A673 (cell line): ENCODE results near the gene CRELD2. TPM values are rescaled to one million over a fixed set of nuclear protein-coding genes. Genes with fewer than 3 reads are reported as not detected.
A peak's percentile ranks its signal among the peaks of the same experiment; 100 is the strongest.

Experiments
- BruUV-seq: library from RNA; stranded (reverse); fragments of 400-500 nt; replicated peaks from 2 replicates; lab custom pipeline; 2021; lab: Mats Ljungman, UMichigan
- CTCF ChIA-PET: fragments of 300-600 bp; sonication (Branson Sonifier 250); formaldehyde crosslinking; loops from one replicate; lab custom pipeline; 2022; ENCODE audit warnings: antibody characterized with exemption; lab: Charles Lee
- POLR2A ChIA-PET: fragments of 300-600 bp; sonication (Branson Sonifier 250); formaldehyde crosslinking; loops from one replicate; lab custom pipeline; 2022; ENCODE audit warnings: antibody characterized with exemption; ENCODE audit not compliant: low non-redundant PET; lab: Charles Lee
- DNase-seq: peaks from one replicate; pipeline ENCODE4 v3.0.0-alpha.2; 2015; ENCODE audit warnings: low spot score
- H3K27ac ChIP-seq: fragments of 200-600 bp; sonication (generic); 2 replicates; pipeline ENCODE4 v1.5.1; 2016; ENCODE audit warnings: mixed run types, low read depth, mild to moderate bottlenecking, mixed read lengths, antibody characterized with exemption, low read length; ENCODE audit not compliant: poor library complexity, severe bottlenecking
- H3K27me3 ChIP-seq: fragments of 200-600 bp; sonication (generic); replicated peaks from 2 replicates; pipeline ENCODE4 v1.6.1; 2017; ENCODE audit warnings: mixed run types, low read depth, mild to moderate bottlenecking, mixed read lengths, antibody characterized with exemption, low read length; ENCODE audit not compliant: insufficient read depth, poor library complexity
- H3K36me3 ChIP-seq: fragments of 200-600 bp; sonication (generic); 2 replicates; pipeline ENCODE4 v1.6.1; 2016; ENCODE audit warnings: mixed run types, mild to moderate bottlenecking, mixed read lengths, antibody characterized with exemption, low read length; ENCODE audit not compliant: insufficient read depth, poor library complexity, severe bottlenecking
- H3K4me1 ChIP-seq: fragments of 200-600 bp; sonication (generic); 2 replicates; pipeline ENCODE4 v1.6.1; 2017; ENCODE audit warnings: mixed run types, mild to moderate bottlenecking, mixed read lengths, antibody characterized with exemption, low read length; ENCODE audit not compliant: insufficient read depth, poor library complexity, severe bottlenecking
- H3K4me3 ChIP-seq: fragments of 200-600 bp; sonication (generic); 2 replicates; pipeline ENCODE4 v1.5.1; 2016; ENCODE audit warnings: low read depth, mixed run types, mild to moderate bottlenecking, mixed read lengths, low read length; ENCODE audit not compliant: poor library complexity, severe bottlenecking
- H3K9me3 ChIP-seq: fragments of 200-600 bp; sonication (generic); 2 replicates; pipeline ENCODE4 v1.6.1; 2016; ENCODE audit warnings: mixed run types, low read depth, mild to moderate bottlenecking, mixed read lengths, antibody characterized with exemption, low read length; ENCODE audit not compliant: poor library complexity, severe bottlenecking
- CTCF ChIP-seq: fragments of 300-800, 200-600 bp; sonication (generic); conservative IDR thresholded peaks from 2 replicates; pipeline ENCODE4 v1.5.1; 2017; ENCODE audit warnings: low read depth, mild to moderate bottlenecking, antibody characterized with exemption, low read length, moderate library complexity, mixed read lengths
- EZH2 ChIP-seq: fragments of 200-600 bp; sonication (generic); IDR thresholded peaks from 2 replicates; pipeline ENCODE4 v1.6.1; 2017; ENCODE audit warnings: borderline replicate concordance, low read depth, mild to moderate bottlenecking, mixed read lengths, antibody characterized with exemption, low read length; ENCODE audit not compliant: poor library complexity, severe bottlenecking
- intact Hi-C: fragments of 100-400 bp; cut with micrococcal nuclease; formaldehyde crosslinking; loops from one replicate; pipeline ENCODE4 v1.10.0; 2022; ENCODE audit not compliant: unreplicated experiment
- total RNA-seq: library from RNA; stranded (reverse); gene quantifications from 2 replicates; pipeline ENCODE4 v1.2.3, GENCODE V29; 2021

CRELD2 gene
- total RNA-seq, 1 experiment from 2014 or later = 54.7 TPM

GRCh38 chr22:49903322-49904039, 15.0 kb upstream of the CRELD2 start:
- ChIA-PET CTCF (no interaction called here), POLR2A (no interaction called here)
- no peak overlapping the region for H3K4me3 ChIP-seq
- no peaks in the 10 kb centered on the region for H3K9me3 ChIP-seq
- H3K36me3 ChIP-seq = peaks cover 39% of the 10 kb centered on the region
- no peak overlapping the region for H3K27ac ChIP-seq
- H3K4me1 ChIP-seq = no peaks in the 10 kb centered on the region
- no TSS peak for BruUV-seq
- DNase-seq = no peak
- no peaks in the 10 kb centered on the region for H3K27me3 ChIP-seq
- intact Hi-C loops = no loop called here
- TF ChIP-seq EZH2 = no peak

GRCh38 chr22:49904040-49904369, 14.4 kb upstream of the CRELD2 start:
- Histone ChIP-seq H3K4me1 (no peaks in the 10 kb centered on the region), H3K27me3 (no peaks in the 10 kb centered on the region), H3K36me3 (peaks cover 44% of the 10 kb centered on the region), H3K27ac (no peak overlapping the region), H3K4me3 (no peak overlapping the region), H3K9me3 (no peaks in the 10 kb centered on the region)
- TSS peak; percentile 9 for BruUV-seq
- ChIA-PET POLR2A (no interaction called here), CTCF (no interaction called here)
- TF ChIP-seq CTCF (no peak), EZH2 (no peak)
- DNase-seq = no peak
- intact Hi-C loops = no loop called here

- CTCF ChIA-PET = no interaction called here
- POLR2A ChIA-PET = no interaction called here
- DNase-seq = no peak
- TF ChIP-seq CTCF (no peak), EZH2 (no peak)
- no TSS peak for BruUV-seq
- Histone ChIP-seq H3K36me3 (peaks cover 46% of the 10 kb centered on the region), H3K4me3 (no peak overlapping the region), H3K27ac (no peak overlapping the region), H3K4me1 (no peaks in the 10 kb centered on the region), H3K9me3 (no peaks in the 10 kb centered on the region), H3K27me3 (no peaks in the 10 kb centered on the region)
- intact Hi-C loops = no loop called here
Measured at GRCh38 chr22:49905465-49905864, 13.0 kb upstream of the CRELD2 start.

- Histone ChIP-seq H3K27me3 (no peaks in the 10 kb centered on the region), H3K4me3 (no peak overlapping the region), H3K4me1 (no peaks in the 10 kb centered on the region), H3K27ac (no peak overlapping the region), H3K9me3 (no peaks in the 10 kb centered on the region), H3K36me3 (peaks cover 46% of the 10 kb centered on the region)
- TF ChIP-seq CTCF (no peak), EZH2 (no peak)
- no peak for DNase-seq
- BruUV-seq = no TSS peak
- CTCF ChIA-PET = no interaction called here
- POLR2A ChIA-PET = no interaction called here
- intact Hi-C loops = no loop called here
Measured at GRCh38 chr22:49906071-49906798, 12.2 kb upstream of the CRELD2 start.
